ENCODE results near the gene RPL7A. TPM values are rescaled to one million over a fixed set of nuclear protein-coding genes. Genes with fewer than 3 reads are reported as not detected.

The RPL7A gene
- total RNA-seq, 1 experiment from 2014 or later: 1,920 TPM

GRCh38 chr9:133348718-133349573 is 928 bp downstream of the RPL7A start:
- BruUV-seq (replicated peaks): TSS peak; percentile 74
- peaks cover 19% of the 10 kb centered on the region for H3K4me1 ChIP-seq (ENCODE audit: insufficient read depth, low read length, poor library complexity, severe bottlenecking)
- DNase-seq (ENCODE audit: low spot score): no peak
- intact Hi-C loops (cut with micrococcal nuclease; ENCODE audit: unreplicated experiment): no loop called here
- H3K36me3 ChIP-seq (ENCODE audit: insufficient read depth, low read length, poor library complexity, severe bottlenecking): peaks cover 71% of the 10 kb centered on the region
- H3K27me3 ChIP-seq (replicated peaks; ENCODE audit: insufficient read depth, low read depth, low read length, poor library complexity): no peaks in the 10 kb centered on the region
- ChIA-PET POLR2A (ENCODE audit: low non-redundant PET) (interaction anchor here (0.6 to 0.8 kb wide), 2 partner anchors 19 to 205 kb away, joined by 3 to 6 read pairs; no protein-coding TSS in a partner anchor), CTCF (no interaction called here)
- no peaks in the 10 kb centered on the region for H3K9me3 ChIP-seq (ENCODE audit: low read depth, low read length, poor library complexity, severe bottlenecking)
- peak overlapping the region; percentile 98 for H3K4me3 ChIP-seq (ENCODE audit: low read depth, low read length, poor library complexity, severe bottlenecking)
- TF ChIP-seq EZH2 (IDR thresholded peaks at IDR 0.05; ENCODE audit: borderline replicate concordance, low read depth, low read length, poor library complexity, severe bottlenecking) (no peak), CTCF (conservative IDR thresholded peaks at IDR 0.05; ENCODE audit: low read depth, low read length) (no peak)
- peak overlapping the region; percentile 99 for H3K27ac ChIP-seq (ENCODE audit: low read depth, low read length, poor library complexity, severe bottlenecking)

GRCh38 chr9:133349965-133350616 is 2.1 kb downstream of the RPL7A start:
- H3K27me3 ChIP-seq (replicated peaks; ENCODE audit: insufficient read depth, low read depth, low read length, poor library complexity): no peaks in the 10 kb centered on the region
- no peaks in the 10 kb centered on the region for H3K9me3 ChIP-seq (ENCODE audit: low read depth, low read length, poor library complexity, severe bottlenecking)
- ChIA-PET POLR2A (ENCODE audit: low non-redundant PET) (interaction anchor here (0.6 to 0.7 kb wide), 2 partner anchors 15 to 136 kb away, joined by 3 read pairs; no protein-coding TSS in a partner anchor), CTCF (no interaction called here)
- DNase-seq (ENCODE audit: low spot score): no peak
- H3K4me1 ChIP-seq (ENCODE audit: insufficient read depth, low read length, poor library complexity, severe bottlenecking): peaks cover 19% of the 10 kb centered on the region
- no TSS peak for BruUV-seq (replicated peaks)
- H3K36me3 ChIP-seq (ENCODE audit: insufficient read depth, low read length, poor library complexity, severe bottlenecking): peaks cover 60% of the 10 kb centered on the region
- intact Hi-C loops (cut with micrococcal nuclease; ENCODE audit: unreplicated experiment): no loop called here
- peak overlapping the region; percentile 98 for H3K4me3 ChIP-seq (ENCODE audit: low read depth, low read length, poor library complexity, severe bottlenecking)
- TF ChIP-seq CTCF (conservative IDR thresholded peaks at IDR 0.05; ENCODE audit: low read depth, low read length) (no peak), EZH2 (IDR thresholded peaks at IDR 0.05; ENCODE audit: borderline replicate concordance, low read depth, low read length, poor library complexity, severe bottlenecking) (no peak)
- peak overlapping the region; percentile 99 for H3K27ac ChIP-seq (ENCODE audit: low read depth, low read length, poor library complexity, severe bottlenecking)

GRCh38 chr9:133351526-133351907 is 3.5 kb downstream of the RPL7A start:
- CTCF ChIA-PET: no interaction called here

More at GRCh38 chr9:133351526-133351907, 3.5 kb downstream of the RPL7A start:
- BruUV-seq (replicated peaks): no TSS peak
- no peak for DNase-seq (ENCODE audit: low spot score)
- intact Hi-C loops (cut with micrococcal nuclease; ENCODE audit: unreplicated experiment): no loop called here
- peaks cover 18% of the 10 kb centered on the region for H3K4me1 ChIP-seq (ENCODE audit: insufficient read depth, low read length, poor library complexity, severe bottlenecking)
- POLR2A ChIA-PET (ENCODE audit: low non-redundant PET): interaction anchor here (0.8 kb wide), 1 partner anchor 509 kb away, joined by 4 read pairs; no protein-coding TSS in a partner anchor
- H3K36me3 ChIP-seq (ENCODE audit: insufficient read depth, low read length, poor library complexity, severe bottlenecking): peaks cover 48% of the 10 kb centered on the region
- no peak overlapping the region for H3K4me3 ChIP-seq (ENCODE audit: low read depth, low read length, poor library complexity, severe bottlenecking)
- TF ChIP-seq CTCF (conservative IDR thresholded peaks at IDR 0.05; ENCODE audit: low read depth, low read length) (no peak), EZH2 (IDR thresholded peaks at IDR 0.05; ENCODE audit: borderline replicate concordance, low read depth, low read length, poor library complexity, severe bottlenecking) (no peak)
- H3K9me3 ChIP-seq (ENCODE audit: low read depth, low read length, poor library complexity, severe bottlenecking): no peaks in the 10 kb centered on the region
- H3K27me3 ChIP-seq (replicated peaks; ENCODE audit: insufficient read depth, low read depth, low read length, poor library complexity): no peaks in the 10 kb centered on the region
- no peak overlapping the region for H3K27ac ChIP-seq (ENCODE audit: low read depth, low read length, poor library complexity, severe bottlenecking)
